ENCODE results near the gene IMPA2. TPM values are rescaled to one million over a fixed set of nuclear protein-coding genes. Genes with fewer than 3 reads are reported as not detected.

The IMPA2 gene
- total and polyA plus RNA-seq, 2 of the 8 experiments (the other 6 are each of a cell fraction or from before 2014, with no cell fraction given): 102 to 140 TPM

DNA sequence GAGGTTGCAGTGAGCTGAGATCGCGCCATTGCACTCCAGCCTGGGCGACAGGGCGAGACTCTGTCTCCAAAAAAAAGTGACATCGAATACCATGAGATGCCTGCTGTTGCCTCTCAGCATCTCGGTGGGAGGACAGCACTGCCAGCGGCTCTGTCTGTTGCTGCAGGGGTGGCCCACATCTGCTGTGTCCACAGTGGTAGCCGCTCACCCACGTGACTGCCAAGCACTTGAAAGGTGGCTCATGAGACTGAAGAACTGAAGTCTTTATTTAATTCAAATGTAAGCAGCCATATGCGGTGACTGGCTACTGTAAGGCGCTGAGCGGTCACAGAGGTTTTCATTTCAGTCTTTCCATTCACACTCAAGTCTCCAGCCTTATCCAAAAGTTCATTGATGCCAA lies 25.8 kb downstream of the IMPA2 start:
- no peaks in the 10 kb centered on the region for H3K23me2 ChIP-seq (ENCODE audit: low read depth, low read length)
- H3K79me1 ChIP-seq (ENCODE audit: low read depth, low read length): no peaks in the 10 kb centered on the region; the same call in none of the 2 replicates
- H3K9ac ChIP-seq (replicated peaks in 1 of 4; ENCODE audit: extremely low read depth in 1 of 4, low read depth in 3 of 4, low read length in 3 of 4): no peak overlapping the region
- POLR2A ChIA-PET (ENCODE audit: partially characterized antibody): interaction anchor here (1.8 kb wide), 1 partner anchor 12 kb away, joined by 4 read pairs; no protein-coding TSS in a partner anchor
- no peak overlapping the region for H3K27ac ChIP-seq (ENCODE audit: low read depth, low read length)
- H2BK15ac ChIP-seq (ENCODE audit: low read length): no peak overlapping the region
- no peak overlapping the region for H3K23ac ChIP-seq (ENCODE audit: insufficient read length)
- DNase-seq (ENCODE audit: low read depth in 1 of 2, low spot score in 2 of 2) (no peak), FAIRE-seq (no peak)
- H3K4ac ChIP-seq (replicated peaks; ENCODE audit: insufficient read length, low read depth, low read length): no peak overlapping the region
- H3K79me2 ChIP-seq (ENCODE audit: control insufficient read depth in 1 of 2, insufficient read depth in 2 of 2, low read length in 2 of 2): no peaks in the 10 kb centered on the region; a peak in 2 of 4 replicates
- 92% methylated on average over 12 of the region's 12 CpGs; no CpG with 5 or more reads in 1 of the 2 experiments for WGBS, 2 experiments (ENCODE audit: extremely low coverage in 1 of 2, insufficient coverage in 1 of 2, insufficient read length in 1 of 2, insufficient replicate concordance in 2 of 2, low coverage in 1 of 2, low lambda C conversion rate in 2 of 2, missing lambda C conversion rate in 1 of 2)
- H3K4me1 ChIP-seq (replicated peaks in 1 of 4; ENCODE audit: control insufficient read depth in 3 of 4, insufficient read depth in 4 of 4, low read length in 3 of 4): no peaks in the 10 kb centered on the region; a peak in 2 of 7 replicates
- H3K56ac ChIP-seq (replicated peaks; ENCODE audit: insufficient read length, low read depth, low read length): no peak overlapping the region
- H2AFZ ChIP-seq (ENCODE audit: low read length): no peak overlapping the region
- no peak overlapping the region for H3K18ac ChIP-seq (ENCODE audit: extremely low read depth, low read length)
- no peak overlapping the region for H3K14ac ChIP-seq (ENCODE audit: insufficient read length)
- no peak overlapping the region for H4K8ac ChIP-seq (ENCODE audit: extremely low read depth, insufficient read depth, low read length)
- H3K4me3 ChIP-seq (ENCODE audit: extremely low read depth in 1 of 4, insufficient read depth in 2 of 4, low read depth in 3 of 4, low read length in 4 of 4): no peak overlapping the region
- H2BK120ac ChIP-seq (replicated peaks; ENCODE audit: low read depth, low read length): no peak overlapping the region
- H2BK12ac ChIP-seq (ENCODE audit: low read depth, low read length): no peak overlapping the region
- H3K9me3 ChIP-seq (ENCODE audit: insufficient read depth in 2 of 2, low read depth in 1 of 2, low read length in 1 of 2): no peaks in the 10 kb centered on the region
- H4K91ac ChIP-seq (replicated peaks; ENCODE audit: insufficient read length, low read length): no peak overlapping the region
- H4K20me1 ChIP-seq (replicated peaks in 1 of 2; ENCODE audit: control insufficient read depth in 1 of 2, insufficient read depth in 2 of 2, low read length in 2 of 2): peaks cover 4 to 9% of the 10 kb centered on the region in 2 experiments
- H3K4me2 ChIP-seq (ENCODE audit: insufficient read depth in 1 of 2, low read depth in 2 of 2, low read length in 2 of 2): no peak overlapping the region
- H2BK5ac ChIP-seq (ENCODE audit: low read depth, low read length): no peak overlapping the region
- H2BK20ac ChIP-seq (ENCODE audit: low read length): no peak overlapping the region
- H3K27me3 ChIP-seq (replicated peaks in 1 of 4; ENCODE audit: control insufficient read depth in 3 of 4, extremely low read depth in 1 of 4, insufficient read depth in 3 of 4, low read length in 3 of 4): no peaks in the 10 kb centered on the region
- H4K5ac ChIP-seq (ENCODE audit: insufficient read length, low read depth, low read length): no peak overlapping the region
- H3K36me3 ChIP-seq (ENCODE audit: control insufficient read depth in 2 of 4, insufficient read depth in 4 of 4, low read length in 3 of 4): peaks cover 4 to 26% (median 16%) of the 10 kb centered on the region in 4 experiments; a peak in 5 of 8 replicates
- CTCF ChIA-PET (ENCODE audit: partially characterized antibody): interaction anchor here (6.6 to 13.3 kb wide), 2 partner anchors 13 to 68 kb away, joined by 30 to 105 read pairs; no protein-coding TSS in a partner anchor
- H2AK5ac ChIP-seq (ENCODE audit: low read depth, low read length): no peak overlapping the region
- TF ChIP-seq TCF12 (IDR thresholded peaks at IDR 0.05; ENCODE audit: low read depth, low read length) (no peak), SP4 (IDR thresholded peaks at IDR 0.05; ENCODE audit: low read length) (no peak), POLR2AphosphoS5 (IDR thresholded peaks at IDR 0.05; ENCODE audit: low read depth, low read length) (no peak), CHD1 (IDR thresholded peaks at IDR 0.05; ENCODE audit: low read depth, low read length) (no peak), SP2 (IDR thresholded peaks at IDR 0.05; ENCODE audit: low read length) (no peak), CBX8 (IDR thresholded peaks at IDR 0.05; ENCODE audit: borderline replicate concordance, low read depth, low read length) (no peak), HDAC2 (IDR thresholded peaks at IDR 0.05; ENCODE audit: borderline replicate concordance in 1 of 2, low read depth in 2 of 2, low read length in 2 of 2) (no peak), TAF1 (IDR thresholded peaks at IDR 0.05; ENCODE audit: low read depth, low read length) (no peak), CREB1 (IDR thresholded peaks at IDR 0.05) (no peak), EP300 (IDR thresholded peaks at IDR 0.05; ENCODE audit: borderline replicate concordance in 1 of 2, low read depth in 2 of 2, low read length in 2 of 2) (no peak), RBBP5 (IDR thresholded peaks at IDR 0.05; ENCODE audit: borderline replicate concordance, low read depth, low read length) (no peak), CBX5 (IDR thresholded peaks at IDR 0.05; ENCODE audit: low read depth, low read length) (no peak), RNF2 (IDR thresholded peaks at IDR 0.05; ENCODE audit: borderline replicate concordance, low read depth, low read length, missing control alignments, poor library complexity, severe bottlenecking) (no peak), KDM5A (IDR thresholded peaks at IDR 0.05; ENCODE audit: low read length) (no peak), BCL11A (IDR thresholded peaks at IDR 0.05; ENCODE audit: low read depth in 2 of 2, low read length in 2 of 2) (no peak)

Data from H1 (cell line).